Brain microvascular endothelial cell (primary cell): ENCODE results near the gene VPS37C.

Experiments used
- DNase-seq: peaks from one replicate; pipeline ENCODE4 v3.0.0-alpha.2; 2020
- H3K27ac ChIP-seq: fragments of 250-450 bp; sonication (Bioruptor Pico); 2 replicates; pipeline ENCODE4 v1.5.1; 2020; ENCODE audit warnings: mild to moderate bottlenecking, moderate library complexity
- H3K27me3 ChIP-seq: fragments of 250-450 bp; sonication (Bioruptor Pico); replicated peaks from 2 replicates; pipeline ENCODE4 v1.5.1; 2020; ENCODE audit warnings: mild to moderate bottlenecking
- H3K36me3 ChIP-seq: fragments of 250-450 bp; sonication (Bioruptor Pico); replicated peaks from 2 replicates; pipeline ENCODE4 v1.5.1; 2020; ENCODE audit warnings: mild to moderate bottlenecking
- H3K4me3 ChIP-seq: 2 replicates; pipeline ENCODE4 v1.5.1; 2011; ENCODE audit warnings: low read depth, mild to moderate bottlenecking, control low read depth, low read length, moderate library complexity
- CTCF ChIP-seq: IDR thresholded peaks from 2 replicates; pipeline ENCODE4 v1.5.1; 2011; ENCODE audit warnings: low read depth, mild to moderate bottlenecking, moderate library complexity, low read length, control low read depth, inconsistent platforms; ENCODE audit errors: missing control alignments
- in situ Hi-C: cut with HindIII; loops from 2 replicates; pipeline ENCODE4 v1.10.0; 2017; ENCODE audit warnings: low sequenced_read_pairs, low pct_ligation_motif_present

The VPS37C gene

GRCh38 chr11:61111786-61112517, 49.3 kb downstream of the VPS37C start:
- H3K27ac ChIP-seq: no peak overlapping the region
- no peaks in the 10 kb centered on the region for H3K27me3 ChIP-seq
- no peak for DNase-seq
- in situ Hi-C loops: no loop called here
- TF ChIP-seq CTCF: no peak
- H3K36me3 ChIP-seq: no peaks in the 10 kb centered on the region
- no peak overlapping the region for H3K4me3 ChIP-seq

- in situ Hi-C loops: no loop called here
- TF ChIP-seq CTCF: no peak
- no peaks in the 10 kb centered on the region for H3K36me3 ChIP-seq
- no peak for DNase-seq
- H3K4me3 ChIP-seq: no peak overlapping the region
- no peak overlapping the region for H3K27ac ChIP-seq
- H3K27me3 ChIP-seq: no peaks in the 10 kb centered on the region
Observed at GRCh38 chr11:61111050-61111435, 50.2 kb downstream of the VPS37C start.

GRCh38 chr11:61110255-61111049, 50.8 kb downstream of the VPS37C start:
- in situ Hi-C loops: no loop called here
- DNase-seq: no peak
- no peak for TF ChIP-seq CTCF
- H3K36me3 ChIP-seq: no peaks in the 10 kb centered on the region
- H3K27ac ChIP-seq: no peak overlapping the region
- no peak overlapping the region for H3K4me3 ChIP-seq
- no peaks in the 10 kb centered on the region for H3K27me3 ChIP-seq

- H3K36me3 ChIP-seq: no peaks in the 10 kb centered on the region
- no peak overlapping the region for H3K4me3 ChIP-seq
- H3K27ac ChIP-seq: no peak overlapping the region
- H3K27me3 ChIP-seq: no peaks in the 10 kb centered on the region
- in situ Hi-C loops: no loop called here
- DNase-seq: no peak
- TF ChIP-seq CTCF: no peak
Observed at GRCh38 chr11:61109671-61110070, 51.6 kb downstream of the VPS37C start.

- Histone ChIP-seq H3K36me3 (no peaks in the 10 kb centered on the region), H3K27me3 (no peaks in the 10 kb centered on the region), H3K4me3 (no peak overlapping the region), H3K27ac (no peak overlapping the region)
- no peak for TF ChIP-seq CTCF
- no peak for DNase-seq
- in situ Hi-C loops: no loop called here
Observed at GRCh38 chr11:61108847-61109585, 52.2 kb downstream of the VPS37C start.
